CD4-positive, alpha-beta T cell treated with Interferon alpha-2 for 1 hour (primary cell): ENCODE data around the gene PSMB3.

Experiments used
- DNase-seq, 2 donors: peaks; one replicate each; pipeline ENCODE4 v3.0.0-alpha.2; 2020 to 2022

Gene PSMB3

GRCh38 chr17:38798614-38799500 lies 46.3 kb downstream of the PSMB3 start:
- DNase-seq = peak in 1 of 2 donors; percentile 60

GRCh38 chr17:38799501-38800236 lies 47.1 kb downstream of the PSMB3 start, which contains the start of gene PIP4K2B:
TSS of gene PIP4K2B (minus strand) at chr17:38799556. CDS start at chr17:38799424, 132 bp downstream.
- peak; percentile 91 for DNase-seq

GRCh38 chr17:38800237-38800760 lies 47.8 kb downstream of the PSMB3 start:
- no peak for DNase-seq

- DNase-seq = no peak
Observed at GRCh38 chr17:38809828-38810227, 57.3 kb downstream of the PSMB3 start.
